ENCODE results near the gene CRYAB.

The CRYAB gene

GRCh38 chr11:111932611-111932950, 21.0 kb upstream of the CRYAB start:
- DNase-seq = no peak

GRCh38 chr11:111930472-111930871, 18.9 kb upstream of the CRYAB start:
- no peak for DNase-seq

- DNase-seq = peak; percentile 93
Observed at GRCh38 chr11:111926505-111927391, 15.2 kb upstream of the CRYAB start.

GRCh38 chr11:111925953-111926352, 14.4 kb upstream of the CRYAB start:
- DNase-seq = no peak

- no peak for DNase-seq
Observed at GRCh38 chr11:111923951-111924350, 12.4 kb upstream of the CRYAB start.

GRCh38 chr11:111923351-111923788, 11.8 kb upstream of the CRYAB start:
- DNase-seq = no peak

GRCh38 chr11:111922803-111923202, 11.2 kb upstream of the CRYAB start:
- no peak for DNase-seq

GRCh38 chr11:111921541-111922230, 10.1 kb upstream of the CRYAB start:
- no peak for DNase-seq

GRCh38 chr11:111920908-111921307, 9.3 kb upstream of the CRYAB start:
- no peak for DNase-seq

- no peak for DNase-seq
Observed at GRCh38 chr11:111918390-111919256, 7.1 kb upstream of the CRYAB start, which contains the start of gene C11orf52. Gene C11orf52 (plus strand): TSS chr11:111918913. CDS start chr11:111918973, 60 bp downstream.

- no peak for DNase-seq
Observed at GRCh38 chr11:111917788-111918187, 6.2 kb upstream of the CRYAB start.

GRCh38 chr11:111917312-111917711, 5.7 kb upstream of the CRYAB start:
- DNase-seq = no peak

- DNase-seq = no peak
Observed at GRCh38 chr11:111916768-111917167, 5.2 kb upstream of the CRYAB start.

- DNase-seq = no peak
Observed at GRCh38 chr11:111913997-111914396, 2.4 kb upstream of the CRYAB start.

- DNase-seq = no peak
Observed at GRCh38 chr11:111913031-111913861, 1.7 kb upstream of the CRYAB start.

- no peak for DNase-seq
Observed at GRCh38 chr11:111912535-111912934, 965 bp upstream of the CRYAB start, which contains the start of gene HSPB2. Gene HSPB2 (plus strand): TSS chr11:111912734. CDS start chr11:111912830, 96 bp downstream.

- no peak for DNase-seq
Observed at GRCh38 chr11:111910676-111911562, 651 bp downstream of the CRYAB start.

GRCh38 chr11:111909378-111909777, 2.2 kb downstream of the CRYAB start:
- DNase-seq = no peak

- DNase-seq = no peak
Observed at GRCh38 chr11:111908639-111909305, 2.8 kb downstream of the CRYAB start.

- DNase-seq = no peak
Observed at GRCh38 chr11:111906680-111907079, 4.9 kb downstream of the CRYAB start.
